ENCODE data around the gene ZNF239. TPM values are rescaled to one million over a fixed set of nuclear protein-coding genes. Genes with fewer than 3 reads are reported as not detected.

The ZNF239 gene
- total RNA-seq, 1 experiment from 2014 or later: 7.7 TPM

GRCh38 chr10:43622038-43622437 is 47.6 kb upstream of the ZNF239 start:
- H3K4me1 Mint-ChIP-seq: no peaks in the 10 kb centered on the region
- CTCF ChIA-PET: no interaction called here

DNA sequence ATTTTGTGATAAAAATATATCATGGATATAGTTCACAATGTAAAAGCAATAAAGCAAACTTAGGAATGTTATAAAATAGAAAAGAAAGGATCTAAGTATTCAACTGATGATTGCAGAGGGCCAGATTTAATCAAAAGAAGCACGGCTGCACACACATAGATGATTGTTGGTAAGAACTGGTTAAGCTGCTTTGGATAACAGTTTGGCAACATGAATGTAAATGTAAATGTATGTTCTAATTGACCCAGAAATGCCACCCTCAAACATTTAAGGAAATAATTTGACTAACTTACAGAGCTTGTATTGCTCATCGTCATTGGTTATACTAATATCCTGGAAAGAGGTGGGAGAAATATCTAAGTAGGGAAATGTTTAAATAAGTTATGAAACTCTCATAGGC is 45.0 kb upstream of the ZNF239 start:
- no peak overlapping the region for H3K4me3 Mint-ChIP-seq
- H3K27ac Mint-ChIP-seq: no peak overlapping the region
- ATAC-seq: no peak
- no peak for TF ChIP-seq E2F4 (CRISPR knock-in tag; IDR thresholded peaks at IDR 0.05; ENCODE audit: borderline replicate concordance, low read depth)
- TF ChIP-seq ESRRA (CRISPR knock-in tag; IDR thresholded peaks at IDR 0.05; ENCODE audit: borderline replicate concordance): no peak
- no peak for TF ChIP-seq ZNF423 (CRISPR knock-in tag; IDR thresholded peaks at IDR 0.05)
- no peak for TF ChIP-seq ZNF512 (CRISPR knock-in tag; IDR thresholded peaks at IDR 0.05; ENCODE audit: borderline replicate concordance)
- TF ChIP-seq, protein P1, sequence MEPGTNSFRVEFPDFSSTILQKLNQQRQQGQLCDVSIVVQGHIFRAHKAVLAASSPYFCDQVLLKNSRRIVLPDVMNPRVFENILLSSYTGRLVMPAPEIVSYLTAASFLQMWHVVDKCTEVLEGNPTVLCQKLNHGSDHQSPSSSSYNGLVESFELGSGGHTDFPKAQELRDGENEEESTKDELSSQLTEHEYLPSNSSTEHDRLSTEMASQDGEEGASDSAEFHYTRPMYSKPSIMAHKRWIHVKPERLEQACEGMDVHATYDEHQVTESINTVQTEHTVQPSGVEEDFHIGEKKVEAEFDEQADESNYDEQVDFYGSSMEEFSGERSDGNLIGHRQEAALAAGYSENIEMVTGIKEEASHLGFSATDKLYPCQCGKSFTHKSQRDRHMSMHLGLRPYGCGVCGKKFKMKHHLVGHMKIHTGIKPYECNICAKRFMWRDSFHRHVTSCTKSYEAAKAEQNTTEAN (CRISPR knock-in tag; IDR thresholded peaks at IDR 0.05): no peak
- TF ChIP-seq STAT6 (CRISPR knock-in tag; conservative IDR thresholded peaks at IDR 0.05; ENCODE audit: low read depth): no peak
- TF ChIP-seq, protein P2, sequence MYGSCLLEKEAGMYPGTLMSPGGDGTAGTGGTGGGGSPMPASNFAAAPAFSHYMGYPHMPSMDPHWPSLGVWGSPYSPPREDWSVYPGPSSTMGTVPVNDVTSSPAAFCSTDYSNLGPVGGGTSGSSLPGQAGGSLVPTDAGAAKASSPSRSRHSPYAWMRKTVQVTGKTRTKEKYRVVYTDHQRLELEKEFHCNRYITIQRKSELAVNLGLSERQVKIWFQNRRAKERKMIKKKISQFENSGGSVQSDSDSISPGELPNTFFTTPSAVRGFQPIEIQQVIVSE (CRISPR knock-in tag; IDR thresholded peaks at IDR 0.05; ENCODE audit: borderline replicate concordance): no peak
- no peak for TF ChIP-seq GRHL2 (CRISPR knock-in tag; IDR thresholded peaks at IDR 0.05; ENCODE audit: insufficient replicate concordance, severe bottlenecking)
- no peak for TF ChIP-seq FOXJ3 (CRISPR knock-in tag; IDR thresholded peaks at IDR 0.05; ENCODE audit: borderline replicate concordance)
- TF ChIP-seq ZNF263 (CRISPR knock-in tag; IDR thresholded peaks at IDR 0.05; ENCODE audit: low read depth): no peak
- TF ChIP-seq JUN (CRISPR knock-in tag; IDR thresholded peaks at IDR 0.05): no peak
- TF ChIP-seq, protein P3, sequence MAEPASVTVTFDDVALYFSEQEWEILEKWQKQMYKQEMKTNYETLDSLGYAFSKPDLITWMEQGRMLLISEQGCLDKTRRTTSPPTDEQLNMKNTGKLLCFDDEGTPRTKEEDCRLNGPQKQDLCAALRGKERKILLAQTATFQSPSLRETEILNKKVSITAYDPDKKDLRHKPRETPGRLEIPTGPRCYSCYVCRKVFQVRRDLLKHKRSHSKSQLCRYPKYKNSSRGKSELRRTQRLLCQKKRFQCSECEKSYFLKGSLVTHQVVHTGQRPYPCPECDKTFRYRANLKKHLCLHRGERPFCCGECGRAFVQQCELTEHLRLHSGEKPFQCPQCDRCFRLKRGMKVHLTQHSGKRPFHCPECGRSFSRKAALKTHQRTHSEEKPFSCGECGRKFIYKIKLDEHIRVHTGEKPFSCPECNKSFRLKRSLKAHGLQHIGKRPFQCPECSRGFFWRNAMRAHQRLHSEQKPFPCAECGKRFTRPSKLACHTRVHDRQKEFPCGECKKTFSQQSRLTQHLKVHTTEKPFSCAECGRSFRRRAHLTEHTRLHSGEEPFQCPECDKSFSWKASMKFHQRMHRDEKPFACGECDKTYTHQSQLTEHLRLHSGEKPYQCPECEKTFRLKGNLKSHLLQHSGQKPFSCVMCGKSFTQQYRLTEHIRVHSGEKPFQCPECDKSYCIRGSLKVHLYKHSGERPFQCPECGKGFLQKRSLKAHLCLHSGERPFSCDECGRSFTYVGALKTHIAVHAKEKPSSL (CRISPR knock-in tag; conservative IDR thresholded peaks at IDR 0.05): no peak
- TF ChIP-seq ATF1 (CRISPR knock-in tag; IDR thresholded peaks at IDR 0.05): no peak
- no peak for TF ChIP-seq SP1 (CRISPR knock-in tag; conservative IDR thresholded peaks at IDR 0.05)
- H3K36me3 Mint-ChIP-seq: peaks cover 48% of the 10 kb centered on the region
- peaks cover 62% of the 10 kb centered on the region for H3K9me3 Mint-ChIP-seq
- CTCF ChIA-PET: no interaction called here
- H3K4me1 Mint-ChIP-seq: no peaks in the 10 kb centered on the region
- POLR2A ChIA-PET: no interaction called here
- no peaks in the 10 kb centered on the region for H3K27me3 Mint-ChIP-seq (ENCODE audit: low read depth)
- no peak for DNase-seq (ENCODE audit: low spot score)

More at GRCh38 chr10:43622038-43622437, 47.6 kb upstream of the ZNF239 start:
- H3K27ac Mint-ChIP-seq: no peak overlapping the region
- ATAC-seq (no peak), DNase-seq (ENCODE audit: low spot score) (no peak)
- no peaks in the 10 kb centered on the region for H3K27me3 Mint-ChIP-seq (ENCODE audit: low read depth)
- H3K4me3 Mint-ChIP-seq: no peak overlapping the region
- H3K36me3 Mint-ChIP-seq: peaks cover 21% of the 10 kb centered on the region
- H3K9me3 Mint-ChIP-seq: peaks cover 46% of the 10 kb centered on the region
- POLR2A ChIA-PET: no interaction called here
- no peak for TF ChIP-seq CREB1 (CRISPR knock-in tag; IDR thresholded peaks at IDR 0.05)
- TF ChIP-seq, protein P4, sequence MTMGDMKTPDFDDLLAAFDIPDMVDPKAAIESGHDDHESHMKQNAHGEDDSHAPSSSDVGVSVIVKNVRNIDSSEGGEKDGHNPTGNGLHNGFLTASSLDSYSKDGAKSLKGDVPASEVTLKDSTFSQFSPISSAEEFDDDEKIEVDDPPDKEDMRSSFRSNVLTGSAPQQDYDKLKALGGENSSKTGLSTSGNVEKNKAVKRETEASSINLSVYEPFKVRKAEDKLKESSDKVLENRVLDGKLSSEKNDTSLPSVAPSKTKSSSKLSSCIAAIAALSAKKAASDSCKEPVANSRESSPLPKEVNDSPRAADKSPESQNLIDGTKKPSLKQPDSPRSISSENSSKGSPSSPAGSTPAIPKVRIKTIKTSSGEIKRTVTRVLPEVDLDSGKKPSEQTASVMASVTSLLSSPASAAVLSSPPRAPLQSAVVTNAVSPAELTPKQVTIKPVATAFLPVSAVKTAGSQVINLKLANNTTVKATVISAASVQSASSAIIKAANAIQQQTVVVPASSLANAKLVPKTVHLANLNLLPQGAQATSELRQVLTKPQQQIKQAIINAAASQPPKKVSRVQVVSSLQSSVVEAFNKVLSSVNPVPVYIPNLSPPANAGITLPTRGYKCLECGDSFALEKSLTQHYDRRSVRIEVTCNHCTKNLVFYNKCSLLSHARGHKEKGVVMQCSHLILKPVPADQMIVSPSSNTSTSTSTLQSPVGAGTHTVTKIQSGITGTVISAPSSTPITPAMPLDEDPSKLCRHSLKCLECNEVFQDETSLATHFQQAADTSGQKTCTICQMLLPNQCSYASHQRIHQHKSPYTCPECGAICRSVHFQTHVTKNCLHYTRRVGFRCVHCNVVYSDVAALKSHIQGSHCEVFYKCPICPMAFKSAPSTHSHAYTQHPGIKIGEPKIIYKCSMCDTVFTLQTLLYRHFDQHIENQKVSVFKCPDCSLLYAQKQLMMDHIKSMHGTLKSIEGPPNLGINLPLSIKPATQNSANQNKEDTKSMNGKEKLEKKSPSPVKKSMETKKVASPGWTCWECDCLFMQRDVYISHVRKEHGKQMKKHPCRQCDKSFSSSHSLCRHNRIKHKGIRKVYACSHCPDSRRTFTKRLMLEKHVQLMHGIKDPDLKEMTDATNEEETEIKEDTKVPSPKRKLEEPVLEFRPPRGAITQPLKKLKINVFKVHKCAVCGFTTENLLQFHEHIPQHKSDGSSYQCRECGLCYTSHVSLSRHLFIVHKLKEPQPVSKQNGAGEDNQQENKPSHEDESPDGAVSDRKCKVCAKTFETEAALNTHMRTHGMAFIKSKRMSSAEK (CRISPR knock-in tag; IDR thresholded peaks at IDR 0.05; ENCODE audit: borderline replicate concordance): no peak
- no peak for TF ChIP-seq JAZF1 (CRISPR knock-in tag; IDR thresholded peaks at IDR 0.05)
- TF ChIP-seq JUN (CRISPR knock-in tag; IDR thresholded peaks at IDR 0.05): no peak

Data from WTC11 (cell line).